ENCODE measurements around the gene CDH8.

DNA sequence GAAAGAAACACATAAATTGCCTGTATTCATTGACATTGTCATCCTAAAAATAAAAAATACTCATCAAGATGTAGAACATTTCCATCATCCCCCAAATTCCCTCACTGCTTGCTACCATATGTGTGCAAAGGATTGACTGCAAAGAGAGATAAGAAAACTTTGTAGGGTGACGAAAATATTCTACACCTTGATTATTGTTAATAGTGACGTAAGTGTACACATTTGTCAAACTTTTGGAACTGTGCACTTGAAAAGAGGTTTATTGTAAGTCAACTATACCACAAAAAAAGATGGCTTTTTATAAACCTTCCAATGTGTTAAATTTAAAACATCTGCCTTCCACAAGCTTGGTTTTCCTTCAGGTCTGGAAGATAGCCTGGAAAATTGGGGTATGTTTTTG lies 359.5 kb downstream of the CDH8 start:
- TF ChIP-seq EZH2 (IDR thresholded peaks at IDR 0.05) = no peak
- no peak for TF ChIP-seq POLR2AphosphoS5 (IDR thresholded peaks at IDR 0.05; ENCODE audit: borderline replicate concordance, low read depth, low read length)
